ENCODE data around the gene RTEL1.

GRCh38 chr20:63690003-63690897, 32.1 kb downstream of the RTEL1 start:
- no peak for TF ChIP-seq POLR2A (IDR thresholded peaks at IDR 0.05)
- TF ChIP-seq CTCF (IDR thresholded peaks at IDR 0.05), result no peak

Data from lower leg skin (tissue), 3 donors.